ENCODE measurements around the gene STAP1.
"Not testable (repeated sequence)": the region's sequence is repeated elsewhere in the genome, so short reads cannot be mapped to it uniquely, and the experiment has no call there.

Gene STAP1

GRCh38 chr4:67632492-67632891 lies 74.0 kb downstream of the STAP1 start:
- peak in 1 of 5 experiments; percentile 62 for DNase-seq

- no peak for DNase-seq
These were observed 76.2 kb downstream of the STAP1 start for GRCh38 chr4:67634741-67635140.

GRCh38 chr4:67635331-67635730 lies 76.8 kb downstream of the STAP1 start:
- DNase-seq, result no peak

GRCh38 chr4:67636978-67637377 lies 78.5 kb downstream of the STAP1 start:
- not testable (repeated sequence) for DNase-seq

- DNase-seq, result no peak
These were observed 79.6 kb downstream of the STAP1 start for GRCh38 chr4:67638136-67638535.

- no peak for DNase-seq
These were observed 93.0 kb downstream of the STAP1 start for GRCh38 chr4:67651536-67651935.

Data from T-helper 2 cell (primary cell).